Gastroesophageal sphincter (tissue), 4 donors: ENCODE measurements around the gene HPGD. TPM values are rescaled to one million over a fixed set of nuclear protein-coding genes. Genes with fewer than 3 reads are reported as not detected.

Experiments used
- ATAC-seq: fragments of 150-250 bp; one replicate; pipeline ENCODE4 v1.9.1; 2016; ENCODE audit warnings: mild to moderate bottlenecking, moderate library complexity
- H3K27ac ChIP-seq, 4 donors: fragments of 200-600 bp; sonication (generic) in 3 of 4; 1 replicate in 3 of 4; 2 replicates in 1 of 4; pipeline ENCODE4 v1.5.1; 2016 to 2019
- H3K27me3 ChIP-seq: fragments of 200-600 bp; sonication (generic); one replicate; pipeline ENCODE4 v1.5.1; 2019
- H3K36me3 ChIP-seq, 2 donors: fragments of 200-600 bp; sonication (generic); one replicate each; pipeline ENCODE4 v1.5.1; 2019; ENCODE audit warnings: control low read depth in 1 of 2
- H3K4me1 ChIP-seq, 3 donors: fragments of 200-600 bp; sonication (generic); 1 replicate in 2 of 3; 2 replicates in 1 of 3; pipeline ENCODE4 v1.5.1; 2016 to 2019; ENCODE audit warnings: control low read depth in 2 of 3
- H3K4me3 ChIP-seq, 2 donors: fragments of 200-600 bp; sonication (generic); one replicate each; pipeline ENCODE4 v1.5.1; 2019; ENCODE audit warnings: mild to moderate bottlenecking in 1 of 2, moderate library complexity in 1 of 2
- H3K9me3 ChIP-seq, 3 donors: fragments of 200-600 bp; sonication (generic); one replicate each; pipeline ENCODE4 v1.5.1; 2017 to 2019; ENCODE audit warnings: control low read depth in 2 of 3
- EP300 ChIP-seq: sonication (generic); formaldehyde crosslinking; IDR thresholded peaks from one replicate; pipeline ENCODE4 v1.6.1; 2017; ENCODE audit warnings: antibody characterized with exemption, mild to moderate bottlenecking
- POLR2A ChIP-seq, 2 donors: fragments of 450-650 bp; IDR thresholded peaks; one replicate each; pipeline ENCODE4 v1.6.1; 2017; ENCODE audit warnings: antibody characterized with exemption in 2 of 2, mild to moderate bottlenecking in 2 of 2, moderate library complexity in 1 of 2
- POLR2AphosphoS5 ChIP-seq: sonication (generic); formaldehyde crosslinking; IDR thresholded peaks from one replicate; pipeline ENCODE4 v1.6.1; 2017; ENCODE audit warnings: antibody characterized with exemption
- WGBS, 2 donors: methylation state at CpG; one replicate each; pipeline ENCODE4 v1.1.5; 2018; ENCODE audit warnings: low coverage in 1 of 2; 5-methylcytosine and 5-hydroxymethylcytosine counted together
- total RNA-seq, 4 donors: library from RNA; depleted of rRNA; stranded (reverse); fragments of >200 nt; gene quantifications; one replicate each; pipeline ENCODE4 v1.1.0, GENCODE V29; 2016
- TF ChIP-seq, protein P1 (sequence below), 4 experiments: fragments of 200-600 bp in 2 of 4; fragments of 450-650 bp in 2 of 4; sonication (generic) in 1 of 4; IDR thresholded peaks; one replicate each; pipeline ENCODE4 v1.5.1; 2017 to 2019; ENCODE audit warnings: antibody characterized with exemption in 4 of 4, mild to moderate bottlenecking in 2 of 4, moderate library complexity in 2 of 4

Gene HPGD
- total RNA-seq, 4 donors from 2014 or later, result 22.6 to 178 (median 40.8) TPM

DNA sequence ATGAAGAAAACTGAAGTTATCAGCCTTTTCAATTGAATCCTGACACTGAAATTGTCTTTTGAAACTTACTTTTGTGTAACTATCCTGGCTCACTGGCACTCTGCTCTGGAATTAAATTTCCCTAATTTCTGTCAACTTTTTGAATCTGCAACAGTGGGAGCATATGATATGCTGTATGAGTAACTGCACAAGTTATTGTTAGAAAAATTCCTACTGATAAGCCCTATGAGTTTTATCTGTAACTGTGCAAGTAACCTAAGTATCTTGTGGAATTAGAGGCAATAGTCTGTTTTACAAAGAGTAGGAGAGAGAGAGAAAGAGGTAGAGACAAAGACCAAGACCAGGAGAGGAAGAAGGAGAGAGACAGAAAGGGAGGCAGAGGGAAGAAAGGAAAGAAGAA, 9.2 kb upstream of the HPGD start:
- Histone ChIP-seq H3K27ac (peak overlapping the region in 1 of 4 donors; percentile 29), H3K4me3 (no peak overlapping the region)

DNA sequence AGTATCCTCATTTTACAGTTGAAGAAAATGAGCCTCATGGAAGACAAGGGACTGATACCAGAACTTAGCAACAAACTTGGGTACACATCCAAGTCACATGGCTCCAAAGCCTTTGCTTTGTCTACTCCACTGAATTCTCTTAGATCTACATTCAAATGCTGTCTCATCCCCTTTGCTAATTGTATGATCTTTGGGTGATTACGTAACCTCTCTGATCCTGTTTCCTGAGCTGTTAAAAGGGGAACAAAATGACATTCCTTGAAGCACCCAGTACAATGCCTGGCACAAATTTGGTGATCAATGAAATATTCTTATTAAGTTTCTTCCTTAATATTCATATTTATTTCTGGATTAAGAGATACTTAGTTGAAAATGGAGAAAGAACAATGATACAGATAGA, 5.9 kb upstream of the HPGD start:
- ATAC-seq, result no peak
- H3K9me3 ChIP-seq, result no peaks in the 10 kb centered on the region
- WGBS, 2 donors, result 90 to 93% methylated on average over 1 of the region's 1 CpG
- H3K4me3 ChIP-seq, result no peak overlapping the region
- H3K27ac ChIP-seq, result no peak overlapping the region
- peaks cover 0 to 22% (median 0%) of the 10 kb centered on the region in 3 donors for H3K4me1 ChIP-seq
- H3K27me3 ChIP-seq, result no peaks in the 10 kb centered on the region
- TF ChIP-seq POLR2A (IDR thresholded peaks at IDR 0.05), result no peak
- TF ChIP-seq, protein P1, sequence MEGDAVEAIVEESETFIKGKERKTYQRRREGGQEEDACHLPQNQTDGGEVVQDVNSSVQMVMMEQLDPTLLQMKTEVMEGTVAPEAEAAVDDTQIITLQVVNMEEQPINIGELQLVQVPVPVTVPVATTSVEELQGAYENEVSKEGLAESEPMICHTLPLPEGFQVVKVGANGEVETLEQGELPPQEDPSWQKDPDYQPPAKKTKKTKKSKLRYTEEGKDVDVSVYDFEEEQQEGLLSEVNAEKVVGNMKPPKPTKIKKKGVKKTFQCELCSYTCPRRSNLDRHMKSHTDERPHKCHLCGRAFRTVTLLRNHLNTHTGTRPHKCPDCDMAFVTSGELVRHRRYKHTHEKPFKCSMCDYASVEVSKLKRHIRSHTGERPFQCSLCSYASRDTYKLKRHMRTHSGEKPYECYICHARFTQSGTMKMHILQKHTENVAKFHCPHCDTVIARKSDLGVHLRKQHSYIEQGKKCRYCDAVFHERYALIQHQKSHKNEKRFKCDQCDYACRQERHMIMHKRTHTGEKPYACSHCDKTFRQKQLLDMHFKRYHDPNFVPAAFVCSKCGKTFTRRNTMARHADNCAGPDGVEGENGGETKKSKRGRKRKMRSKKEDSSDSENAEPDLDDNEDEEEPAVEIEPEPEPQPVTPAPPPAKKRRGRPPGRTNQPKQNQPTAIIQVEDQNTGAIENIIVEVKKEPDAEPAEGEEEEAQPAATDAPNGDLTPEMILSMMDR (IDR thresholded peaks at IDR 0.05), result no peak
- no peak for TF ChIP-seq POLR2AphosphoS5
- H3K36me3 ChIP-seq, result no peaks in the 10 kb centered on the region

More for the DNA sequence above, 9.2 kb upstream of the HPGD start:
- H3K9me3 ChIP-seq, result no peaks in the 10 kb centered on the region
- H3K4me1 ChIP-seq, result peaks cover 0 to 18% (median 0%) of the 10 kb centered on the region in 3 donors
- H3K36me3 ChIP-seq, result no peaks in the 10 kb centered on the region
- H3K27me3 ChIP-seq, result no peaks in the 10 kb centered on the region
- no peak for ATAC-seq
- TF ChIP-seq EP300, result no peak

DNA sequence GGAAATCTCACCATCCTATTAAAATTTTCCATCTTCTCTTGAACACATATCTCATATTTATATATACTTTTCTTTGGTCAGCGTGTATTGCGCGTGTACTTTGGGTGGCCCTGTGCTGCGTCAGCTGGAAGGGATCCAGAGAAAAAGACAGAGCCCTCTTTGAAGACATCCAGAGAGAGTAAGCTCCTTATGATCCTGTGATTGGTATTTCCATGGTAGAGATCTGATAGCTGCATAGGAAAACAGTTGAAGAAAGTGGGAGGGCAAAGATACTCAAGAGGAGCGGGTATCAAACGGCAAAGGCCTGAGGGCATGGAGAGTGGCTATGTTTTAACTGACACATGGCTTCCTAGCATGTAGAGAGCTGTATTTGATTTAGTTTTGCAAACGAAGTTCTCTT, 4.4 kb upstream of the HPGD start:
- WGBS, 2 donors, result 82 to 89% methylated on average over 7 of the region's 7 CpGs
- no peak for ATAC-seq
- no peak overlapping the region for H3K27ac ChIP-seq
- TF ChIP-seq, protein P1 (IDR thresholded peaks at IDR 0.05), result no peak
- TF ChIP-seq POLR2A (IDR thresholded peaks at IDR 0.05), result no peak
- no peak for TF ChIP-seq EP300
- no peak for TF ChIP-seq POLR2AphosphoS5
- H3K4me3 ChIP-seq, result no peak overlapping the region
- peaks cover 0 to 17% (median 0%) of the 10 kb centered on the region in 3 donors for H3K4me1 ChIP-seq
- H3K9me3 ChIP-seq, result no peaks in the 10 kb centered on the region
- no peaks in the 10 kb centered on the region for H3K36me3 ChIP-seq
- H3K27me3 ChIP-seq, result no peaks in the 10 kb centered on the region

DNA sequence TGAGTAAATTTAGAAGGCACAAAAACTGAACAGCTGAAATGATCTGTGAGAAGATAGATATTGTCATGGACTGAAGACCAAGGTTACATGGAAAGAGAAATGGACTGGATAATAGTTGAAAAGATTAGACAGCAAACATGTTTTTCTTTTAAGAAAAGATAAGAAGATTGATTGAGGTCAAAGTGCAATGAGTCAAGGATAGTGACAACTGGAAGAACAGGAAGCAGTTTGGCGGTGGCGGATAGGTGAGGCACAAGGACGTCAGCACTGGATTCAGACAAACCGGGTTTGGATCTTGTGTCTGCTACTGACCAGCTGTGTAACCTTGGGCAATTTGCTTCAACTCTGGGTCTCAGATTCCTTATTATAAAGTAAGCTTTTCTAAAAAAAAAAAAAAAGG, 2.0 kb upstream of the HPGD start:
- Histone ChIP-seq H3K4me3 (peak overlapping the region in 1 of 2 donors; percentile 72), H3K27me3 (no peaks in the 10 kb centered on the region), H3K4me1 (peaks cover 0 to 36% (median 0%) of the 10 kb centered on the region in 3 donors), H3K27ac (no peak overlapping the region), H3K9me3 (no peaks in the 10 kb centered on the region), H3K36me3 (no peaks in the 10 kb centered on the region)
- no peak for ATAC-seq
- WGBS, 2 donors, result 58 to 78% methylated on average over 4 of the region's 4 CpGs
- TF ChIP-seq, protein P1 (IDR thresholded peaks at IDR 0.05), result no peak

DNA sequence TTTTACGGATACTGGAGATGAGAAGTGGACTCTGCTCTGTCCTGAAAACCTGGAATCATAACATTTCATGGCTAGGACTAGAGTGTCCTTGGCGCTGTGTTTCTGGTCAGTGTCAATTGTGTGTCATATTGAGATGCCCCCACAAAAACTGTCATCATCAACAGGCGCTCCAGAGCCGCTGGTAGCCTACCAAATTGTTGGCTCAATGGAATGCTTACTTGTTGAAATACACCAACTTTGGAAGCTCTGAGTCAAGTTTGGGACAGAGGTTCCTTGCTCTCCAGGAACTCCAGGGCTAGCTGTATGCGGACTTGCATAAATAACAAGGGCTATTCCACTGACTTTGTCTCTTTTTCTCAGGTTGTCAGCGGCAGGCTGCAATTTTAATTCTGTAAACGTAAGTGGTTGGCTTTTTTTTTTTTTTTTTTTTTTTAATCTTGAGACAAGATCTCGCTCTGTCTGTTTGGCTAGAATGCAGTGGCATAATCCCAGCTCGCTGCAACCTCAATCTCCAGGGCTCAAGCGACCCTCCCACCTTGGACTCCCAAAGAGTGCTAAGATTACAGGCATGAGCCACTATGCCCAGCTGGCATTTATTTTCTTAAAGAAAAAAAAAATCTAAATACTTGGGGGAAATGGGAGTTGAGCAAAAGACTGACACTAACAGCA, 871 bp upstream of the HPGD start:
- TF ChIP-seq POLR2A (IDR thresholded peaks at IDR 0.05) (no peak), POLR2AphosphoS5 (no peak), EP300 (no peak)
- TF ChIP-seq, protein P1 (IDR thresholded peaks at IDR 0.05), result no peak
- peak; percentile 27 for ATAC-seq

More for the DNA sequence above, 871 bp upstream of the HPGD start:
- Histone ChIP-seq H3K27ac (peak overlapping the region; percentile 22 to 85 (median 75)), H3K9me3 (no peaks in the 10 kb centered on the region), H3K27me3 (no peaks in the 10 kb centered on the region), H3K4me3 (peak overlapping the region; percentile 72 to 79), H3K36me3 (no peaks in the 10 kb centered on the region), H3K4me1 (peaks cover 0 to 38% (median 0%) of the 10 kb centered on the region in 3 donors)
- 11 to 32% methylated on average over 4 to 9 of the region's 10 CpGs for WGBS, 2 donors
